Urothelium cell line (cell line): ENCODE measurements around the gene LIPA.
"Not testable (repeated sequence)": the region's sequence is repeated elsewhere in the genome, so short reads cannot be mapped to it uniquely, and the experiment has no call there.

ENCODE experiments used
- DNase-seq: peaks from one replicate; pipeline ENCODE4 v3.0.0; 2011; ENCODE audit warnings: low spot score, mixed read lengths
- FAIRE-seq: peaks from 2 replicates; lab custom pipeline; 2011; peaks lifted over from hg19 to GRCh38; lab: Jason Lieb, UNC

Gene LIPA

GRCh38 chr10:89271532-89271931 lies 20.0 kb upstream of the LIPA start:
- DNase-seq (no peak), FAIRE-seq (no peak)

- DNase-seq (no peak), FAIRE-seq (no peak)
Measured at GRCh38 chr10:89270153-89270483, 18.5 kb upstream of the LIPA start.

GRCh38 chr10:89269433-89270152 lies 18.0 kb upstream of the LIPA start:
- FAIRE-seq (no peak), DNase-seq (no peak)

GRCh38 chr10:89266721-89267453 lies 15.3 kb upstream of the LIPA start:
- no peak for FAIRE-seq
- DNase-seq: no peak

GRCh38 chr10:89263531-89263930 lies 12.0 kb upstream of the LIPA start:
- FAIRE-seq: no peak
- no peak for DNase-seq

GRCh38 chr10:89263091-89263490 lies 11.5 kb upstream of the LIPA start:
- DNase-seq (no peak), FAIRE-seq (no peak)

GRCh38 chr10:89262086-89263051 lies 10.8 kb upstream of the LIPA start:
- no peak for FAIRE-seq
- DNase-seq: no peak

- FAIRE-seq: no peak
- DNase-seq: no peak
Measured at GRCh38 chr10:89258881-89259280, 7.3 kb upstream of the LIPA start.

- no peak for FAIRE-seq
- DNase-seq: no peak
Measured at GRCh38 chr10:89257581-89257980, 6.0 kb upstream of the LIPA start.

GRCh38 chr10:89256962-89257361 lies 5.4 kb upstream of the LIPA start:
- DNase-seq (no peak), FAIRE-seq (no peak)

GRCh38 chr10:89256340-89256739 lies 4.8 kb upstream of the LIPA start:
- DNase-seq: no peak
- no peak for FAIRE-seq

GRCh38 chr10:89255793-89256192 lies 4.2 kb upstream of the LIPA start:
- FAIRE-seq (no peak), DNase-seq (no peak)

GRCh38 chr10:89255091-89255579 lies 3.6 kb upstream of the LIPA start:
- FAIRE-seq, DNase-seq: not testable (repeated sequence)

- FAIRE-seq (no peak), DNase-seq (no peak)
Measured at GRCh38 chr10:89252225-89252585, 630 bp upstream of the LIPA start.

- no peak for FAIRE-seq
- DNase-seq: no peak
Measured at GRCh38 chr10:89250865-89251408, 638 bp downstream of the LIPA start.

- no peak for DNase-seq
- FAIRE-seq: no peak
Measured at GRCh38 chr10:89248990-89249389, 2.6 kb downstream of the LIPA start.

- not testable (repeated sequence) for FAIRE-seq, DNase-seq
Measured at GRCh38 chr10:89247623-89248022, 4.0 kb downstream of the LIPA start.

- DNase-seq (no peak), FAIRE-seq (no peak)
Measured at GRCh38 chr10:89245802-89246201, 5.8 kb downstream of the LIPA start.

- FAIRE-seq (no peak), DNase-seq (no peak)
Measured at GRCh38 chr10:89242840-89243568, 8.6 kb downstream of the LIPA start.

GRCh38 chr10:89242345-89242684 lies 9.3 kb downstream of the LIPA start:
- no peak for DNase-seq
- FAIRE-seq: no peak
